Measurements from ENCODE around the gene C9orf152.

- TF ChIP-seq, protein P1, sequence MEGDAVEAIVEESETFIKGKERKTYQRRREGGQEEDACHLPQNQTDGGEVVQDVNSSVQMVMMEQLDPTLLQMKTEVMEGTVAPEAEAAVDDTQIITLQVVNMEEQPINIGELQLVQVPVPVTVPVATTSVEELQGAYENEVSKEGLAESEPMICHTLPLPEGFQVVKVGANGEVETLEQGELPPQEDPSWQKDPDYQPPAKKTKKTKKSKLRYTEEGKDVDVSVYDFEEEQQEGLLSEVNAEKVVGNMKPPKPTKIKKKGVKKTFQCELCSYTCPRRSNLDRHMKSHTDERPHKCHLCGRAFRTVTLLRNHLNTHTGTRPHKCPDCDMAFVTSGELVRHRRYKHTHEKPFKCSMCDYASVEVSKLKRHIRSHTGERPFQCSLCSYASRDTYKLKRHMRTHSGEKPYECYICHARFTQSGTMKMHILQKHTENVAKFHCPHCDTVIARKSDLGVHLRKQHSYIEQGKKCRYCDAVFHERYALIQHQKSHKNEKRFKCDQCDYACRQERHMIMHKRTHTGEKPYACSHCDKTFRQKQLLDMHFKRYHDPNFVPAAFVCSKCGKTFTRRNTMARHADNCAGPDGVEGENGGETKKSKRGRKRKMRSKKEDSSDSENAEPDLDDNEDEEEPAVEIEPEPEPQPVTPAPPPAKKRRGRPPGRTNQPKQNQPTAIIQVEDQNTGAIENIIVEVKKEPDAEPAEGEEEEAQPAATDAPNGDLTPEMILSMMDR (IDR thresholded peaks at IDR 0.05; ENCODE audit: low read length) = no peak
- TF ChIP-seq EZH2 (IDR thresholded peaks at IDR 0.05; ENCODE audit: borderline replicate concordance, low read length) = no peak
These were observed 52.2 kb downstream of the C9orf152 start for GRCh38 chr9:110155751-110156150.

Measured in OCI-LY1 (cell line).